Transverse colon (tissue), 4 donors: ENCODE data around the gene ATG7. TPM values are rescaled to one million over a fixed set of nuclear protein-coding genes. Genes with fewer than 3 reads are reported as not detected.

Experiments used
- DNase-seq: peaks from one replicate; pipeline ENCODE4 v3.0.0-alpha.2; 2019
- H3K27ac ChIP-seq, 4 donors: fragments of 200-600 bp; sonication (generic); 2 replicates each; pipeline ENCODE4 v1.5.1; 2016 to 2018; ENCODE audit warnings: inconsistent platforms in 4 of 4
- H3K27me3 ChIP-seq: fragments of 200-600 bp; sonication (generic); 2 replicates; pipeline ENCODE4 v1.5.1; 2017; ENCODE audit warnings: inconsistent platforms
- H3K36me3 ChIP-seq, 4 donors: fragments of 200-600 bp; sonication (generic); 2 replicates each; pipeline ENCODE4 v1.5.1; 2017 to 2019; ENCODE audit warnings: inconsistent platforms in 4 of 4
- H3K4me1 ChIP-seq, 4 donors: fragments of 200-600 bp; sonication (generic); 2 replicates each; pipeline ENCODE4 v1.5.1; 2017 to 2020; ENCODE audit warnings: inconsistent platforms in 4 of 4
- H3K4me3 ChIP-seq, 4 donors: fragments of 200-600 bp; sonication (generic); 1 replicate in 1 of 4; 2 replicates in 3 of 4; pipeline versions ENCODE4 v1.5.1 to v1.6.1; 2017 to 2019; ENCODE audit warnings: inconsistent platforms in 4 of 4
- H3K9me3 ChIP-seq, 2 donors: fragments of 200-600 bp; sonication (generic); 2 replicates each; pipeline ENCODE4 v1.5.1; 2017 to 2019; ENCODE audit warnings: inconsistent platforms in 2 of 2
- CTCF ChIP-seq, 5 experiments: fragments of 200-600 bp in 3 of 5; fragments of 450-650 bp in 2 of 5; sonication (generic) in 3 of 5; IDR thresholded peaks; 1 replicate in 2 of 5; 2 replicates in 3 of 5; pipeline ENCODE4 v1.5.1; 2016 to 2017; ENCODE audit warnings: antibody characterized with exemption in 5 of 5, inconsistent platforms in 3 of 5, mild to moderate bottlenecking in 2 of 5, moderate library complexity in 1 of 5
- EP300 ChIP-seq: sonication (generic); formaldehyde crosslinking; IDR thresholded peaks from one replicate; pipeline ENCODE4 v1.6.1; 2017; ENCODE audit warnings: antibody characterized with exemption, low read depth
- POLR2A ChIP-seq: fragments of 450-650 bp; IDR thresholded peaks from one replicate; pipeline ENCODE4 v1.6.1; 2016; ENCODE audit warnings: antibody characterized with exemption, mild to moderate bottlenecking, moderate library complexity
- POLR2AphosphoS5 ChIP-seq, 3 donors: sonication (generic); formaldehyde crosslinking; IDR thresholded peaks; one replicate each; pipeline ENCODE4 v1.6.1; 2016; ENCODE audit warnings: antibody characterized with exemption in 3 of 3
- WGBS, 2 donors: methylation state at CpG; one replicate each; pipeline ENCODE4 v1.1.5; 2018; ENCODE audit warnings: low coverage in 1 of 2; 5-methylcytosine and 5-hydroxymethylcytosine counted together
- in situ Hi-C, 4 donors: fragments of 200-750 bp; cut with MboI; loops; one replicate each; pipeline versions ENCODE4 v1.15.0 to v1.15.1; 2017; ENCODE audit warnings: low sequenced_read_pairs in 3 of 4, low pct_ligation_motif_present in 1 of 4, low pct_unique_long_range_greater_than_20kb in 1 of 4
- intact Hi-C: fragments of 100-400 bp; cut with DNase I; formaldehyde crosslinking; loops from one replicate; pipeline ENCODE4 v1.15.1; 2023; ENCODE audit warnings: low total_unique reads
- total RNA-seq, 4 donors: library from RNA; depleted of rRNA; stranded (reverse); fragments of >200 nt; gene quantifications; one replicate each; pipeline ENCODE4 v1.1.0, GENCODE V29; 2016

ATG7 gene
- total RNA-seq, 4 donors from 2014 or later, result 44.5 to 122 (median 75.0) TPM

GRCh38 chr3:11327619-11328018 lies 55.4 kb downstream of the ATG7 start:
- no peak for DNase-seq
- H3K36me3 ChIP-seq, result peaks cover 0 to 10% (median 0%) of the 10 kb centered on the region in 4 donors
- TF ChIP-seq EP300 (no peak), POLR2A (no peak), POLR2AphosphoS5 (IDR thresholded peaks at IDR 0.05) (no peak), CTCF (IDR thresholded peaks at IDR 0.05) (no peak)
- peaks cover 0 to 3% (median 0%) of the 10 kb centered on the region in 4 donors for H3K4me1 ChIP-seq
- intact Hi-C loops (no loop called here), in situ Hi-C loops (loop anchor here in 3 of 4 donors (25.0 kb wide), 4 partner anchors 90 to 390 kb away; no protein-coding TSS in a partner anchor)
- no peak overlapping the region for H3K27ac ChIP-seq
- no peaks in the 10 kb centered on the region for H3K9me3 ChIP-seq
- no peaks in the 10 kb centered on the region for H3K27me3 ChIP-seq
- WGBS, 2 donors, result 96% methylated on average over 3 of the region's 3 CpGs; no CpG with 5 or more reads in 1 of the 2 donors
- no peak overlapping the region for H3K4me3 ChIP-seq

GRCh38 chr3:11328196-11328945 lies 56.2 kb downstream of the ATG7 start:
- H3K27me3 ChIP-seq, result no peaks in the 10 kb centered on the region
- no peak for TF ChIP-seq CTCF (IDR thresholded peaks at IDR 0.05)
- no peak for TF ChIP-seq POLR2A
- no peak for TF ChIP-seq EP300
- no peak for TF ChIP-seq POLR2AphosphoS5 (IDR thresholded peaks at IDR 0.05)
- 96 to 97% methylated on average over 10 of the region's 10 CpGs for WGBS, 2 donors
- no peak overlapping the region for H3K4me3 ChIP-seq
- in situ Hi-C loops, result loop anchor here in 3 of 4 donors (25.0 kb wide), 4 partner anchors 91 to 391 kb away; no protein-coding TSS in a partner anchor
- H3K36me3 ChIP-seq, result peaks cover 0 to 16% (median 0%) of the 10 kb centered on the region in 4 donors
- intact Hi-C loops, result no loop called here
- H3K9me3 ChIP-seq, result no peaks in the 10 kb centered on the region
- no peak for DNase-seq
- no peak overlapping the region for H3K27ac ChIP-seq
- H3K4me1 ChIP-seq, result peaks cover 0 to under 1% (median 0%) of the 10 kb centered on the region in 4 donors

GRCh38 chr3:11329777-11330176 lies 57.6 kb downstream of the ATG7 start:
- Histone ChIP-seq H3K9me3 (no peaks in the 10 kb centered on the region), H3K27ac (no peak overlapping the region), H3K36me3 (peaks cover 0 to 16% (median 0%) of the 10 kb centered on the region in 4 donors), H3K4me3 (no peak overlapping the region), H3K4me1 (no peaks in the 10 kb centered on the region), H3K27me3 (no peaks in the 10 kb centered on the region)
- intact Hi-C loops (loop anchor here (10.0 kb wide), 1 partner anchor 175 kb away; the partner anchor contains the start of gene HRH1), in situ Hi-C loops (loop anchor here (10.0 to 25.0 kb wide), 6 partner anchors 92 to 392 kb away; no protein-coding TSS in a partner anchor)
- WGBS, 2 donors, result 83 to 90% methylated on average over 2 of the region's 2 CpGs
- no peak for TF ChIP-seq POLR2A
- TF ChIP-seq EP300, result no peak
- TF ChIP-seq CTCF (IDR thresholded peaks at IDR 0.05), result no peak
- TF ChIP-seq POLR2AphosphoS5 (IDR thresholded peaks at IDR 0.05), result no peak
- no peak for DNase-seq

- intact Hi-C loops, result loop anchor here (10.0 kb wide), 1 partner anchor 176 kb away; the partner anchor contains the start of gene HRH1
- peaks cover 0 to 16% (median 0%) of the 10 kb centered on the region in 4 donors for H3K36me3 ChIP-seq
- in situ Hi-C loops, result loop anchor here (10.0 to 25.0 kb wide), 6 partner anchors 94 to 394 kb away; no protein-coding TSS in a partner anchor
- H3K27me3 ChIP-seq, result no peaks in the 10 kb centered on the region
- no peak for DNase-seq
- WGBS, 2 donors, result 20 to 60% methylated on average over 1 of the region's 1 CpG
- no peak overlapping the region for H3K4me3 ChIP-seq
- no peaks in the 10 kb centered on the region for H3K9me3 ChIP-seq
- no peaks in the 10 kb centered on the region for H3K4me1 ChIP-seq
- H3K27ac ChIP-seq, result no peak overlapping the region
- TF ChIP-seq EP300, result no peak
- no peak for TF ChIP-seq POLR2A
- no peak for TF ChIP-seq POLR2AphosphoS5 (IDR thresholded peaks at IDR 0.05)
- no peak for TF ChIP-seq CTCF (IDR thresholded peaks at IDR 0.05)
Observed at GRCh38 chr3:11331101-11331500, 58.9 kb downstream of the ATG7 start.
